ENCODE measurements around the gene RAI1. TPM values are rescaled to one million over a fixed set of nuclear protein-coding genes. Genes with fewer than 3 reads are reported as not detected.
A peak's percentile ranks its signal among the peaks of the same experiment; 100 is the strongest.

The RAI1 gene
- total and polyA plus RNA-seq, 10 of the 15 experiments (the other 5 are each of a cell fraction or from before 2014, with no cell fraction given), result 0.66 to 37.7 (median 6.0) TPM

DNA sequence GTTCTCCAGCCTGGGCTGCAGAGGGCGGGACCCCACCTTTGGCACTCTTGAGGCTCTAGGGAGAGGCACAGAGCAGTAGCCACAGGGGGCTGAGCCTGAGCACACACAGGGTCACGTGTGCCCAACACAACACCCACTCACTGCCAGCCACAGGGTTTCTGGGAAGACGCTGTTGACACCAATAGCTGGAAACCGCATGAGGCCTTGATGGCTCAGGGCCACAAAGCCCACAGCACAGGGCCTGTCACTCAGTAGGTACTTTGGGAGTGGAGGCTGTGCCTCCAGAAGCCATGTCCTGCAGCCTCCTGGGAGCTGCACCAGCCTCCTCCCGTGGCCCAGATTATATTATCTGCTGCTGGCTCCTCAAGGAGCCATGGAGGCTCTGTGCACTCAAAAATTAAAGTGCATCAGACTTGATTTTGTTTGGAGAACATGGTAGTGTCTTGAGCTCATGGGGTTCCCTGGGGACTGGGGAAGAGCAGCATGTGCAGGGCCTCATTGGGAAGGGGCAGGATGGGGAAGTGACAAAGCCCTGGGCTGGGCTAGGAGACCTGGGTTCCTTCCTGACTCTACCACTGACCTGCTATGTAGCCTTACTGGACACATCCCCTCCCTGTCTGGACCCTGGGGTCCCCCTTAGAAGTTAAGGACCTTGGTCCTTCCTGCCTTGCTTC lies 168.0 kb downstream of the RAI1 start:
- 0% methylated on average over 5 of the region's 5 CpGs for WGBS (ENCODE audit: insufficient coverage, insufficient replicate concordance, low lambda C conversion rate, missing lambda C conversion rate)
- Histone ChIP-seq H3K27ac (ENCODE audit: control insufficient read depth, insufficient read depth) (peak overlapping the region; percentile 59), H3K27me3 (replicated peaks in 1 of 2; ENCODE audit: control insufficient read depth in 2 of 2, insufficient read depth in 2 of 2, low read length in 1 of 2) (no peaks in the 10 kb centered on the region), H3K4me3 (no peak overlapping the region), H4K20me1 (ENCODE audit: control insufficient read depth, insufficient read depth) (no peaks in the 10 kb centered on the region), H3K79me2 (ENCODE audit: control insufficient read depth, insufficient read depth, low read length) (no peaks in the 10 kb centered on the region), H3K9me3 (replicated peaks; ENCODE audit: control insufficient read depth, insufficient read depth, low read length) (no peaks in the 10 kb centered on the region), H3K9ac (ENCODE audit: control insufficient read depth, insufficient read depth, low read length) (0 out of 2 replicates have a peak overlapping the region, but pooled peaks have one; percentile 9), H3K4me2 (ENCODE audit: control insufficient read depth, insufficient read depth) (no peak overlapping the region), H3K36me3 (ENCODE audit: control insufficient read depth in 2 of 2, insufficient read depth in 2 of 2, low read length in 1 of 2) (no peaks in the 10 kb centered on the region), H3K4me1 (ENCODE audit: control insufficient read depth, insufficient read depth, low read length) (peaks cover 27% of the 10 kb centered on the region), H2AFZ (ENCODE audit: control insufficient read depth, low read depth, low read length) (peak overlapping the region; percentile 46; the same call in 1 of the 2 replicates)
- CTCF ChIA-PET, result interaction anchor here (0.7 to 3.6 kb wide), 10 partner anchors 8 to 184 kb away, joined by 3 to 14 read pairs (median 5); partner anchors contain the start of gene SREBF1
- peak; percentile 68 for FAIRE-seq
- in situ Hi-C loops (cut with MboI) (no loop called here), intact Hi-C loops (cut with micrococcal nuclease; ENCODE audit: unreplicated experiment) (no loop called here)
- peak; percentile 55 for DNase-seq (ENCODE audit: low read depth, low spot score)
- BruUV-seq (replicated peaks), result no TSS peak
- SMC1A ChIA-PET (ENCODE audit: uncharacterized antibody, unreplicated experiment), result interaction anchor here (0.6 to 2.4 kb wide), 13 partner anchors 9 to 177 kb away, joined by 3 to 12 read pairs (median 4); no protein-coding TSS in a partner anchor
- peak; percentile 79 for ATAC-seq
- POLR2A ChIA-PET, result interaction anchor here (0.5 to 4.0 kb wide), 7 partner anchors 8 to 111 kb away, joined by 3 to 37 read pairs (median 4); partner anchors contain the start of gene SREBF1
- RAD21 ChIA-PET (ENCODE audit: unreplicated experiment), result interaction anchor here (0.7 to 2.1 kb wide), 10 partner anchors 9 to 184 kb away, joined by 3 to 12 read pairs (median 4); partner anchors contain the start of gene SREBF1
- TF ChIP-seq, protein P1, sequence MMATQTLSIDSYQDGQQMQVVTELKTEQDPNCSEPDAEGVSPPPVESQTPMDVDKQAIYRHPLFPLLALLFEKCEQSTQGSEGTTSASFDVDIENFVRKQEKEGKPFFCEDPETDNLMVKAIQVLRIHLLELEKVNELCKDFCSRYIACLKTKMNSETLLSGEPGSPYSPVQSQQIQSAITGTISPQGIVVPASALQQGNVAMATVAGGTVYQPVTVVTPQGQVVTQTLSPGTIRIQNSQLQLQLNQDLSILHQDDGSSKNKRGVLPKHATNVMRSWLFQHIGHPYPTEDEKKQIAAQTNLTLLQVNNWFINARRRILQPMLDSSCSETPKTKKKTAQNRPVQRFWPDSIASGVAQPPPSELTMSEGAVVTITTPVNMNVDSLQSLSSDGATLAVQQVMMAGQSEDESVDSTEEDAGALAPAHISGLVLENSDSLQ (IDR thresholded peaks at IDR 0.05), result peak; percentile 94
- TF ChIP-seq EZH2 (IDR thresholded peaks at IDR 0.05; ENCODE audit: borderline replicate concordance, control insufficient read depth, low read depth, low read length) (no peak), IKZF2 (IDR thresholded peaks at IDR 0.05) (peak; percentile 75; a peak in 3 of 4 replicates), TARDBP (IDR thresholded peaks at IDR 0.05; ENCODE audit: borderline replicate concordance) (no peak), NR2C1 (IDR thresholded peaks at IDR 0.05) (no peak), YBX1 (IDR thresholded peaks at IDR 0.05) (no peak), ESRRA (IDR thresholded peaks at IDR 0.05; ENCODE audit: low read length) (no peak), IKZF1 (conservative IDR thresholded peaks at IDR 0.05) (peak; percentile 72), EP300 (IDR thresholded peaks at IDR 0.05; ENCODE audit: borderline replicate concordance in 1 of 2, control insufficient read depth in 1 of 2, low read depth in 2 of 2, low read length in 2 of 2) (0 out of 4 replicates have a peak, but pooled peaks of 1 of the 2 experiments have one; percentile 16), ATF7 (IDR thresholded peaks at IDR 0.05; ENCODE audit: low read depth) (peak; percentile 40)
- TF ChIP-seq, protein P2, sequence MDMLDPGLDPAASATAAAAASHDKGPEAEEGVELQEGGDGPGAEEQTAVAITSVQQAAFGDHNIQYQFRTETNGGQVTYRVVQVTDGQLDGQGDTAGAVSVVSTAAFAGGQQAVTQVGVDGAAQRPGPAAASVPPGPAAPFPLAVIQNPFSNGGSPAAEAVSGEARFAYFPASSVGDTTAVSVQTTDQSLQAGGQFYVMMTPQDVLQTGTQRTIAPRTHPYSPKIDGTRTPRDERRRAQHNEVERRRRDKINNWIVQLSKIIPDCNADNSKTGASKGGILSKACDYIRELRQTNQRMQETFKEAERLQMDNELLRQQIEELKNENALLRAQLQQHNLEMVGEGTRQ (IDR thresholded peaks at IDR 0.05; ENCODE audit: borderline replicate concordance, low read depth, low read length), result peak; percentile 79
- TF ChIP-seq, protein P3, sequence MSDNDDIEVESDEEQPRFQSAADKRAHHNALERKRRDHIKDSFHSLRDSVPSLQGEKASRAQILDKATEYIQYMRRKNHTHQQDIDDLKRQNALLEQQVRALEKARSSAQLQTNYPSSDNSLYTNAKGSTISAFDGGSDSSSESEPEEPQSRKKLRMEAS (IDR thresholded peaks at IDR 0.05; ENCODE audit: low read depth, low read length), result peak; percentile 40; the same call in 1 of the 2 replicates
- TF ChIP-seq, protein P4, sequence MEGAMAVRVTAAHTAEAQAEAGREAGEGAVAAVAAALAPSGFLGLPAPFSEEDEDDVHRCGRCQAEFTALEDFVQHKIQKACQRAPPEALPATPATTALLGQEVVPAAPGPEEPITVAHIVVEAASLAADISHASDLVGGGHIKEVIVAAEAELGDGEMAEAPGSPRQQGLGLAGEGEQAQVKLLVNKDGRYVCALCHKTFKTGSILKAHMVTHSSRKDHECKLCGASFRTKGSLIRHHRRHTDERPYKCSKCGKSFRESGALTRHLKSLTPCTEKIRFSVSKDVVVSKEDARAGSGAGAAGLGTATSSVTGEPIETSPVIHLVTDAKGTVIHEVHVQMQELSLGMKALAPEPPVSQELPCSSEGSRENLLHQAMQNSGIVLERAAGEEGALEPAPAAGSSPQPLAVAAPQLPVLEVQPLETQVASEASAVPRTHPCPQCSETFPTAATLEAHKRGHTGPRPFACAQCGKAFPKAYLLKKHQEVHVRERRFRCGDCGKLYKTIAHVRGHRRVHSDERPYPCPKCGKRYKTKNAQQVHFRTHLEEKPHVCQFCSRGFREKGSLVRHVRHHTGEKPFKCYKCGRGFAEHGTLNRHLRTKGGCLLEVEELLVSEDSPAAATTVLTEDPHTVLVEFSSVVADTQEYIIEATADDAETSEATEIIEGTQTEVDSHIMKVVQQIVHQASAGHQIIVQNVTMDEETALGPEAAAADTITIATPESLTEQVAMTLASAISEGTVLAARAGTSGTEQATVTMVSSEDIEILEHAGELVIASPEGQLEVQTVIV (IDR thresholded peaks at IDR 0.05; ENCODE audit: borderline replicate concordance, partially characterized antibody), result no peak
- TF ChIP-seq, protein P5, sequence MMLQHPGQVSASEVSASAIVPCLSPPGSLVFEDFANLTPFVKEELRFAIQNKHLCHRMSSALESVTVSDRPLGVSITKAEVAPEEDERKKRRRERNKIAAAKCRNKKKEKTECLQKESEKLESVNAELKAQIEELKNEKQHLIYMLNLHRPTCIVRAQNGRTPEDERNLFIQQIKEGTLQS (IDR thresholded peaks at IDR 0.05; ENCODE audit: borderline replicate concordance, extremely low read depth, low read depth, low read length), result peak; percentile 47; the same call in 1 of the 2 replicates
- TF ChIP-seq, protein P6, sequence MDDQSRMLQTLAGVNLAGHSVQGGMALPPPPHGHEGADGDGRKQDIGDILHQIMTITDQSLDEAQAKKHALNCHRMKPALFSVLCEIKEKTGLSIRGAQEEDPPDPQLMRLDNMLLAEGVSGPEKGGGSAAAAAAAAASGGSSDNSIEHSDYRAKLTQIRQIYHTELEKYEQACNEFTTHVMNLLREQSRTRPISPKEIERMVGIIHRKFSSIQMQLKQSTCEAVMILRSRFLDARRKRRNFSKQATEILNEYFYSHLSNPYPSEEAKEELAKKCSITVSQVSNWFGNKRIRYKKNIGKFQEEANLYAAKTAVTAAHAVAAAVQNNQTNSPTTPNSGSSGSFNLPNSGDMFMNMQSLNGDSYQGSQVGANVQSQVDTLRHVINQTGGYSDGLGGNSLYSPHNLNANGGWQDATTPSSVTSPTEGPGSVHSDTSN (IDR thresholded peaks at IDR 0.05; ENCODE audit: insufficient replicate concordance, low read depth, low read length), result peak; percentile 76
